Activated CD4-positive, alpha-beta T cell treated with anti-CD3 and anti-CD28 coated beads, Interleukin-2, amount 10 ng/mL, durations not matched to agents 24 days and 14 days (primary cell): ENCODE measurements around the gene B9D1. TPM values are rescaled to one million over a fixed set of nuclear protein-coding genes. Genes with fewer than 3 reads are reported as not detected.

Experiments
- DNase-seq: peaks from one replicate; pipeline ENCODE4 v3.0.0; 2022
- H3K27ac Mint-ChIP-seq: one replicate; pipeline ENCODE4 v1.8.0; 2022; ENCODE audit warnings: mild to moderate bottlenecking, mixed read lengths
- H3K27me3 Mint-ChIP-seq: one replicate; pipeline ENCODE4 v1.8.0; 2022; ENCODE audit warnings: mixed read lengths
- H3K36me3 Mint-ChIP-seq: one replicate; pipeline ENCODE4 v1.8.0; 2022; ENCODE audit warnings: low read depth, mild to moderate bottlenecking, mixed read lengths
- H3K4me1 Mint-ChIP-seq: one replicate; pipeline ENCODE4 v1.8.0; 2021; ENCODE audit warnings: mixed read lengths
- H3K4me3 Mint-ChIP-seq: one replicate; pipeline ENCODE4 v1.8.0; 2022; ENCODE audit warnings: mild to moderate bottlenecking, moderate library complexity, mixed read lengths
- H3K9me3 Mint-ChIP-seq: one replicate; pipeline ENCODE4 v1.8.0; 2021; ENCODE audit warnings: mixed read lengths
- intact Hi-C: fragments of 100-400 bp; cut with micrococcal nuclease; formaldehyde crosslinking; loops from one replicate; pipeline ENCODE4 v1.15.1; 2023
- total RNA-seq: library from RNA; stranded (reverse); gene quantifications from 2 replicates; pipeline ENCODE4 v1.2.3, GENCODE V29; 2022

B9D1 gene
- total RNA-seq, 1 donor from 2014 or later, result 6.1 TPM

DNA sequence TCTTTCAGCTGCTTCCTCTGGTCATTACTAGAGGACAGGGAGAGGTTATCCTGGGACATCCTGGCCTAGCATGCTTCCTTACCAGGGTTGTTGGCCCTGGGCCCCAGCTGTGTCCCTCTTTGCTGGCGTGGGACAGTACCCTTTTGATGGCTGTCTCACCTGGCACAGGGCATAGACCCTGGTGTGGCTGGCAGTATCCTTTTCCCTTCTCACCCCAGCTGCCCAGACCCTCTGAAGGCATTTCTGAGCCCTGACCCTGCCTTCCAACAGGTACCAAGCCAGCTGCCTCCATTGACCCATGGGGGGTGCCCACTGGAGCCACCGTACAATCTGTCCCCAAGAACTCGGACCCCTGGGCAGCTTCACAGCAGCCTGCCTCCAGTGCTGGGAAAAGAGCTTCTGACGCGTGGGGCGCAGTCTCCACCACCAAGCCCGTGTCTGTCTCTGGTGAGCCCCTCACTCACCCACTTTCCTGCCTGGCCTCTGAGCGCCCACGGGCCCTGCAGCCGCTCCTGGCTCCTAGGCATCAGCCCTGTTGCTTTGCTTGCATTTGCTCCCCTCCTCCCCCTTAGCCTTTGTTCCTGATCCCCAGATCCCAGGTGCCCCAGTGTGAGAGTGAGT, 34.0 kb downstream of the B9D1 start:
- H3K4me3 Mint-ChIP-seq, result no peak overlapping the region
- H3K27ac Mint-ChIP-seq, result no peak overlapping the region
- intact Hi-C loops, result no loop called here
- H3K4me1 Mint-ChIP-seq, result peaks cover 4% of the 10 kb centered on the region
- H3K36me3 Mint-ChIP-seq, result no peaks in the 10 kb centered on the region
- DNase-seq, result no peak
- H3K27me3 Mint-ChIP-seq, result peaks cover 4% of the 10 kb centered on the region
- H3K9me3 Mint-ChIP-seq, result peaks cover 6% of the 10 kb centered on the region

DNA sequence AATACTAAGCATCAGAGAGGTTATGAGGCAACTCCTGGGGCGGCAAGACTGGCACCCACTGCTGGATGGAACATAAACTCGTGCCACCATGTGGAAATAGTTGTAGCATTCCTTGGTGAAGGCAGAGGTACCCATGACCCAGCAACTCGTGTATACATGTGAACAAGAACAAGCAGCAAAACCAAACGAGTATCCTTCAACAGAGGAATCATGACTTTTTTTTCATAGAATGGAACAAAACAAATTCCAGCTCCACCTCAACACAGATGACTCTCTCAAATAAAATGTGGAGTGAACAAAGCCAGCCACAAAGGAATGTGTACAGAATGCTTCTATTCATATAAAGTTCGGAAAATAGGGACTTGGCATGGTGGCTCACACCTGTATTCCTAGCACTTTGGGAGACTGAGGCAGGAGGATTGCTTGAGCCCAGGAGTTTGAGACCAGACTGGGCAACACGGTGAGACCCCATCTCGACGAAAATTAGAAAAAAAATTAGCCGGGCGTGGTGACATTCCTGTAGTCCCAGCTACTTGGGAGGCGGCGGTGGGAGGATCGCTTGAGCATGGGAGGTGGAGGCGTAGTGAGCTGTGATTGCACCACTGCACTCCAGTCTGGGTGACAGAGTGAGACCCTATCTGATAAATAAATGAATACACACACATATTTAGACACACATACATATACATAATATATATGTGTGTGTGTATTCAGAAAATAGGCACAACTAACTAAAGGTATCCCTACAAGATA, 35.3 kb downstream of the B9D1 start:
- Mint-ChIP-seq H3K27ac (no peak overlapping the region), H3K4me3 (no peak overlapping the region), H3K27me3 (peaks cover 11% of the 10 kb centered on the region), H3K9me3 (peaks cover 6% of the 10 kb centered on the region), H3K4me1 (no peaks in the 10 kb centered on the region), H3K36me3 (no peaks in the 10 kb centered on the region)
- no peak for DNase-seq
- intact Hi-C loops, result no loop called here

- Mint-ChIP-seq H3K9me3 (peaks cover 6% of the 10 kb centered on the region), H3K36me3 (no peaks in the 10 kb centered on the region), H3K4me1 (no peaks in the 10 kb centered on the region), H3K27ac (no peak overlapping the region), H3K4me3 (no peak overlapping the region), H3K27me3 (peaks cover 12% of the 10 kb centered on the region)
- intact Hi-C loops, result no loop called here
- no peak for DNase-seq
These were observed 37.0 kb downstream of the B9D1 start for GRCh38 chr17:19325542-19325941.

DNA sequence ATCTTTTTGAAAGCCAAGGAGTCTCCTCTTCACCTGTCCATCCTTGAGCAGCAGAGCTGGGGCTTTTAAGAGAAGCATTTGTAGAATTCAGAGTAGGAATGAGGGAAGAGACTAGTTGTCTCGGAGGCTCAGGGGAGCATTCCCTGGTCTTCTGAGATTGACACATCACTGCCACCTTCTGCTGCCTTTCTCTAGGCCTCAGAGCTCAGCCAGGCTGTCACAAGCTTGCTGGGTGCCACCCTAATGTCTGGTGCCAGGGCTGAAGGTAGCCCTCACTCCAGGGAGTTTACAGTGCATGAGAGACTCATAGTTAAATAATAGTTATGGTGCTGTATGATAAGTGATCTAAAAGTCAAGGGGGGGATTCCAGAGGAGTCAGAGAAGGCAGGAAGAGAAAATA, 39.7 kb downstream of the B9D1 start:
- Mint-ChIP-seq H3K27ac (no peak overlapping the region), H3K4me3 (no peak overlapping the region), H3K27me3 (peaks cover 14% of the 10 kb centered on the region), H3K4me1 (no peaks in the 10 kb centered on the region), H3K9me3 (peaks cover 6% of the 10 kb centered on the region), H3K36me3 (no peaks in the 10 kb centered on the region)
- intact Hi-C loops, result no loop called here
- DNase-seq, result no peak

DNA sequence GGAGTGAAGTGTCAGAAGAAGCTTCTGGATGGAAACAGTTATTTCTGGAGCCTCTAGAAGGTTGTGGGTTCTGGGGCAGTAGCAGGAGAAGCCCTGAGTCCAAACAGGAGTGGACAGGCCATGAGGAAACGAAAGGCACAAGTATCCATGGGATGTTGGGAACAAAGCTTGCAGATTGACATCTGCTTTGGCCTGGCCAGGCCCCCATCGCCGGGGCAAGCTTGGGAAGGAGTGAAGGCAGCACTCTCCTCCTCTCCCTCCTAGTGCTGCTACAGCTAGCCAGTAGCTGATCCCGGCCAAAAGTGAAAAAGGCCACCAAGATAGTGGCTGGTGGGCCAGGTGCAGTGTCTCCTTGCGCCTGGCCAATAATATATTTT, 40.4 kb downstream of the B9D1 start:
- no peaks in the 10 kb centered on the region for H3K4me1 Mint-ChIP-seq
- no peak overlapping the region for H3K27ac Mint-ChIP-seq
- peaks cover 12% of the 10 kb centered on the region for H3K27me3 Mint-ChIP-seq
- DNase-seq, result no peak
- intact Hi-C loops, result no loop called here
- H3K36me3 Mint-ChIP-seq, result no peaks in the 10 kb centered on the region
- no peak overlapping the region for H3K4me3 Mint-ChIP-seq
- H3K9me3 Mint-ChIP-seq, result peaks cover 6% of the 10 kb centered on the region

DNA sequence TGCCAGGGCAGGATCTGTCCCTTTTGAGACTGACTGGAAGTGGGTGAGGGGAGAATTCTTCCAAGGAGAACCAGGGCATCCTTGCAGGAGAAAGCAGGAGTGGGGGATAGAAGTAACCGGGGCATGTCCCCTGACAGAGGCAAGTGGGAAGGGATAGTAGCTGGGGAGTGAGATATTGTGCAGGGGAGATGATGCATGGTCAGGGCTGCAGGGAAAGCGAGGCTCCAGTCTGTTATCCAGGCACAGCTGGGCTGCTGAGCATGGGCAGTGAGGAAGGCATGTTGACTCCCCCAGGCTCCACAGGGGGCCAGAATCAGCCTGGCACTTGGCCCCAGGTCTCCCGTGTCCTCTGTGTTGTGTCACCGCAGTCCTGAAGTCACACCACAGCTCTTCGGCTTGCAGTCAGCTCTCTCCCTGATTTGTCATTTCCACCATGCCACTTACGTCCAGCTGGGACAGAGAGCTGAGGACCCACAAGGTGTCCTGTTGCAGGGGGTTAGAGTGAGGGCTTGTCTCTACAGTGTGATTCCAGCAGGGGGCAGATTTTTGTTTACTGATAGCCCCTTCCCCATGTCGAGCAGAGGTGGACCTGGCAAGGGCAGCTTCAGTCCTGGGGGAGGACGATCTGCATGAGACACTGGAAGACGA, 40.9 kb downstream of the B9D1 start:
- H3K9me3 Mint-ChIP-seq, result peaks cover 6% of the 10 kb centered on the region
- no peaks in the 10 kb centered on the region for H3K36me3 Mint-ChIP-seq
- H3K27ac Mint-ChIP-seq, result no peak overlapping the region
- no peak overlapping the region for H3K4me3 Mint-ChIP-seq
- no peaks in the 10 kb centered on the region for H3K4me1 Mint-ChIP-seq
- intact Hi-C loops, result no loop called here
- H3K27me3 Mint-ChIP-seq, result peaks cover 12% of the 10 kb centered on the region
- DNase-seq, result no peak

GRCh38 chr17:19320876-19321275, 41.6 kb downstream of the B9D1 start:
- no peak for DNase-seq
- Mint-ChIP-seq H3K27me3 (peaks cover 12% of the 10 kb centered on the region), H3K36me3 (no peaks in the 10 kb centered on the region), H3K4me3 (no peak overlapping the region), H3K9me3 (peaks cover 6% of the 10 kb centered on the region), H3K27ac (no peak overlapping the region), H3K4me1 (no peaks in the 10 kb centered on the region)
- intact Hi-C loops, result no loop called here

DNA sequence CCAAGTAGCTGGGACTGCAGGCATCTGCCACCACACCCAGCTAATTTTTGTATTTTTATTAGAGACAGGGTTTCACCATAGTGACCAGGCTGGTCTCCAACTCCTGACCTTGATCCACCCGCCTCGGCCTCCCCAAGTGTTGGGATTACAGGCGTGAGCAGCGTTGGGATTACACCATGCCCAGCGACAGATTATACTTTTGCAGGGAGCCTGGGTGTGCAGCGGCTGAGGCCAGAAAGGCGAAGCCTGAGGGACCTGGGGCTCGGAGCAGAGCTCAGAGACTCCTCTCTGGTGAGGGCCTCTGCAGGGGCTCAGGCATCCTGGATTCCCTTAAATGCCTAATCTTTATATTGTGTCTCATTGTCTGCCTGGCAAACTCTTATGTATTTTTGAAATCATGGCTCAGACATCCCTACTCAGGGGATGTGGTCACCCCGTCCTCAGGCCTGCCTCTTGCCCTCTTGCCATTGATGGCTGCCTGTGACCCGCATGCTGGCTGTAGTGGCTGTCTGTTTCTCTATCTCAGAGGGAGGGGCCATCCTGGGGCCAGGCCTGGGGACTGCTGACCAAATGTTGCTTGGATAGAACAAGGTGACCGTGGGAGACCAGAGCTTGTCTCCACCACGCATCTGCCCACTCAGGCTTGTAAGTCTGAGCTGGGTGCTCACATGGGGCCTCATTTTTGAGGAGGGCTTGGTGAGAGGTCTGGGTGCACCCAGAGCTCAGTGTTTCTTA, 42.6 kb downstream of the B9D1 start:
- Mint-ChIP-seq H3K27ac (no peak overlapping the region), H3K9me3 (peaks cover under 1% of the 10 kb centered on the region), H3K27me3 (peaks cover 11% of the 10 kb centered on the region), H3K4me3 (no peak overlapping the region), H3K4me1 (no peaks in the 10 kb centered on the region), H3K36me3 (no peaks in the 10 kb centered on the region)
- intact Hi-C loops, result no loop called here
- DNase-seq, result no peak

DNA sequence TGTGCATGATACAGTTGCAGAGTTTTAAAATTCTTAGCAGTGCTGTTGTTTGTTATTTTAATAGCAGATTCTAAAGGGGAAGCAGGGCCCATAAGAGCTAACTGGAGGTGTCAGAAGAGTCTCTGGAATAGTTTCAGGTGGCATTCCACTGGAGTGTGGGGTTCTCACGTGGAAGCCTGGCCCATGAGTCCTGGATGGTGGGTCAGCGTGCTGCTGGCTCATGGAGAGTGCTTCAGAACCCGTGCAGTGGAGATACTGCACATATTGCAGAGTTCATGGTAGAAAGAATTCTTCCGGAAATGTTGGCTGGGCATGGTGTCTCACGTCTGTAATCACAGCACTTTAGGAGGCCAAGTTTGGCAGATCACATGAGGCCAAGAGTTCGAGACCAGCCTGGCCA, 43.9 kb downstream of the B9D1 start:
- H3K4me1 Mint-ChIP-seq, result no peaks in the 10 kb centered on the region
- no peaks in the 10 kb centered on the region for H3K9me3 Mint-ChIP-seq
- H3K27me3 Mint-ChIP-seq, result peaks cover 11% of the 10 kb centered on the region
- intact Hi-C loops, result no loop called here
- no peak overlapping the region for H3K27ac Mint-ChIP-seq
- H3K4me3 Mint-ChIP-seq, result no peak overlapping the region
- DNase-seq, result no peak
- H3K36me3 Mint-ChIP-seq, result no peaks in the 10 kb centered on the region

DNA sequence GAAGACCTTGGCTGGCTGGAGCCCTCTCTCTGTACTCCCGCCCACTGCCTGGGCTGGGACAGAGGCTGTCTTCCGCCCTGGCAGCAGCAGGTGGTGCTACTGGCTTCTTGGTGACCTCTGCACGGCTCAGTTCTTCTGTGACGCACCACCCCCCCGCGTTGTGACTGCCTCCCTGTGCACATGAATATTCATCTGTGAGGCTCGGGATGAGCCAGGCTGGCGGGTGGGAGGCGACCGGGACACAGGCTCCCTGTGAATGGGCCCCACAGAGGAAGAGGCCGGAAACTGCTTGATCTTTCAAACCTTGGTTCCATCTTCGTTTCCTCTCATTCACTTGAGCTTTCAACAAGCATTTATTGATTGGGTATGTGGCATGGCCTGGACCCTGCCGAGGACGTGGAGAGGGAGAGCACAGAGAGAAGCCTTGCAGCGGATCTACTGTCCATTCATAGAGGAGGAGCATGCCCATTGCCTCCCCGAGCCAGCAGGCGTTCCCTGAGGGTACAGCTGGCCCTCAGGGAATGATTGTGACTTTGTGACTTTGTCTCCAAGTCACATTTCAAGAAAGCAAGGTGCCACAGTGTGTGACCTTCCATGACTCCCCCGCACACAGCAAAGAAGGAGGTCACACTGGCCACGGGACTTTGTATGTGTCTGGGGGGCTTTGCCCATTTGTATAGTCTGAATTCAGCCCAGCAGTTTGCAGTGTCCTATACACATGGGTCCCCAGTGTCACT, 45.0 kb downstream of the B9D1 start:
- Mint-ChIP-seq H3K27me3 (peaks cover 4% of the 10 kb centered on the region), H3K9me3 (no peaks in the 10 kb centered on the region), H3K36me3 (no peaks in the 10 kb centered on the region), H3K4me1 (no peaks in the 10 kb centered on the region), H3K27ac (no peak overlapping the region), H3K4me3 (no peak overlapping the region)
- intact Hi-C loops, result no loop called here
- DNase-seq, result no peak

- intact Hi-C loops, result no loop called here
- Mint-ChIP-seq H3K36me3 (no peaks in the 10 kb centered on the region), H3K27me3 (peaks cover 4% of the 10 kb centered on the region)
These were observed 45.7 kb downstream of the B9D1 start for GRCh38 chr17:19316761-19317358.

GRCh38 chr17:19315104-19315503, 47.4 kb downstream of the B9D1 start:
- Mint-ChIP-seq H3K36me3 (no peaks in the 10 kb centered on the region), H3K4me3 (no peak overlapping the region), H3K27ac (no peak overlapping the region), H3K9me3 (no peaks in the 10 kb centered on the region), H3K27me3 (peaks cover 2% of the 10 kb centered on the region), H3K4me1 (peaks cover 4% of the 10 kb centered on the region)
- intact Hi-C loops, result no loop called here
- DNase-seq, result no peak

More at GRCh38 chr17:19316761-19317358, 45.7 kb downstream of the B9D1 start:
- Mint-ChIP-seq H3K4me1 (peaks cover 3% of the 10 kb centered on the region), H3K27ac (no peak overlapping the region), H3K4me3 (no peak overlapping the region), H3K9me3 (no peaks in the 10 kb centered on the region)
- DNase-seq, result no peak
